Activated naive CD4-positive, alpha-beta T cell treated with anti-CD3 and anti-CD28 coated beads, Interleukin-2, amount 50 U/mL, for 16 hours (primary cell): ENCODE data around the gene SESN2.
"Not testable (repeated sequence)": the region's sequence is repeated elsewhere in the genome, so short reads cannot be mapped to it uniquely, and the experiment has no call there.

Experiments used
- DNase-seq: peaks from one replicate; pipeline ENCODE4 v3.0.0-alpha.2; 2020

The SESN2 gene

DNA sequence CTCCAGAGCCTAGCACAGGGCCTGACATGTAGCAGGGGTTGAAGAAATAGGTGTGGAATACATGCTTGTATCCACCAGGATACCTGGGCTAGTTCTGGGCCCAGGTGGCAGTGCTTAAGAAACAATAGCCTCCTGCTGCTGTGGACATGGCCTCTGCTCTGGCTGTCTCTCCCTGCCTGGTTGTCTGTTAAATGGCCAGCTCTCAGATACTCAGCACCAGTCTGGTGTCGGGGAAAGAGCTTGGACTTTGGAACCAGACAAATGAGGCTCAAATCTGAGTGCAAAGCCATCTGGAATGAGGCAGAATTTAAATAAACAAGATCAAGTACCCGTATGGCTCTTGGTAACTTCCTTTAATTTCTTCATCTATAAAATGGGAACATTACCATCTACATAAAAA, 31.5 kb downstream of the SESN2 start:
- no peak for DNase-seq

DNA sequence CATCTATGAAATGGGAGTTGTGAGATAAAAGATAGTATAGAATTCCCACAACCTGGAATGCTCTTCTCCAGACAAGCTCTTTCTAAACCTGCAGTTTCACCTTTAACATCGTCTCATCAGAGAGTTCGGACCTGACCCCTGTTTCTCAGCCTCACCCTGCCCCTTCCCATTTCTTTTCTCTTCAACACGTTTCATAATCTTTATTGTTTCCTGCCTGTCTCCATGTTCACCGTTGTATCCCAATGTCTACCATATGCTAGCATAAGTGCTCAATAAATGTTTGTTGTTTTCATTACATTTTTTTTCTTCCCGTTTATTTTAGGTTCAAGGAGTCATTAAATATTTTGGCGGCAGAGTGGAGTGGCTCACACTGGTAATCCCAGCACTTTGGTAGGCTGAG, 32.4 kb downstream of the SESN2 start:
- no peak for DNase-seq

DNA sequence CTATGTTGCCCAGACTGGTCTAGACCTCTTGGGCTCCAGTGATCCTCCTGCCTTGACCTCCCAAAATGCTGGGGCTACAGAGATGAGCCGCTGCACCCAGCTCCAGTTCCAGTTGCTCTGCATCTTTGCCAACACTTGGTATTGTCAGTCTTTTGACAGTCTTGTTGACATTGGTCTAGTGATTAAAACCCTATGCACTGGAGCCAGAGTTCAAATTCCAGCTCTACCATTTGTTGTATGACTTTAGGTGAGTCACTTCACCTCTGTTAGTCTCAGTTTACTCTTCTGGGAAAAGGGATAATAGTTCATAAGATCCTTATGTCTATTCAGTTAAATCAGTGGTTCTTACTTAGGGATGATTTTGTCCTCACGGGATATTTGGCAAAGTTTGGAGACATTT, 36.6 kb downstream of the SESN2 start:
- no peak for DNase-seq

DNA sequence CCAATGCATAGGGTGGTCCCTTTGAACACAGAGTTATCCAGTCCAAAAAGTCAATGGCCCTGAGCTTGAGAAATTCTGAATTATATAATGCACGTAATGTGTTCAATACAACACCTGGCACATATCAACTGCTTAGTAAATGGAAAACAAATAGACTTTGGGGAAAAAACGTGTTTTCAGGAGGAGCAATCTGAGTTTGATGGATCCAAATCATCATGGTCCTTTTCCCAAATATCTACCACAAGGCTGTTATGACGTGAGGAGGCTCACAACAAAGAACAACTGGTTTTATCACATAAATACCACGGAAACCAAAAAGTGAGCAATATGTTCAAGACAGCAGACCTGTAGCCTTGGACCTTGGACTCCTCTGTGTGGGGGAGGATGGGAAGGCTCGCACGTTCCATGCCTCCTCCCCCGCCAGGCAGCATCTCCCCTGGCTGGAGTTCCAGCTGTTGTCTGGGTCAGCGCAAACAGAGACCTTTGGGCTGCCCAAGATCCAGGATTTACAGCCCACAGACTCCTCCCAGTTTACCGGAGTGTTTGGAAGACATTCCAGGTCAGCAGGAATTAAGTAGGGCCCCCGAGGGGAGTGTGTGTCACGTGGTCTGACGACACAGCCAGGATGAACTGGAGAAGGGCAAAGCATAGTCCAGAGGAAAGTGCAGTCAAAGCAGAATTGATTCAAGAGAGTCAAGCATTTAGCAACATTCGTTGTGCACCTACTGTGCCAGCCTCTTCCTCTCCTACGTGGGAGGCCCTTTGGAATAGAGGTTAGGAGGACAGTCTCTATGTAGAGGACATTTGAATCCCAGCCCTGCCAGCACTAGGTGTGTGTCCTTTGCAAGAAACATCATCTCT, 37.3 kb downstream of the SESN2 start:
- no peak for DNase-seq

DNA sequence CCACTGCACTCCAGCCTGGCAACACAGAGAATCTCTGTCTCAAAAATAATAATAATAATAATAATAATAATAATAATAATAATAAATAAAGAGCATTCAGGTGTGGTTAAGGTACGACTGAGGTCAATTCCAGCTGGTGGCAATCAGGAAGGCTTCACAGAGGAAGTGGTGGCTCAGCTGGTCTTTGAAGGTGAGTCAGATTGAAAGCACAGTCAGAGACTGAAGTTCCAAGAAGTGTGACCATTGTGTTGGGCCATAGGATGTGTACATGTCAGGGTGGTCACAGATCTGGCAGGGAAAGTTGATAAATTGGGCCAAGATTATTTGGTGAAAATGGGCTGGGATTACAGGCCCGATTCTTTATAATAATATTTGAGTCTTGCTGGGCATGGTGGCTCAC, 38.5 kb downstream of the SESN2 start:
- DNase-seq, result no peak

DNA sequence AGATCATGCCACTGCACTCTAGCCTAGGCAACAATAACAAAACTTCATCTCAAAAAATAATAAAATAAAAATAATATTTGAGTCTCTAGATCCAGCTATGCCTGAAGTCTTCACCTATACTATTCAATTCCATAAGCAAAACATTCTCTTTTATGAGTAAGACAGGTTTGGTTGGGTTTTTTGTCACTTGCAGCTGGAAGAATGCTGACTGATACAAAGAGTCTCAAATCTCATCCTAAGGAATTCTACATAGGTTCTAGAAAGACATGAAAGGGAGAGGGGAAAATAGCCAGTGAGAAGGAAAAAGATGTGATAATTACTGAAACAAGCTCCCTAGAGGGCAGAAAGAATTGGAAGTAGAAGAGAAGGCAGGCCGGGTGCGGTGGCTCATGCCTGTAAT, 39.1 kb downstream of the SESN2 start:
- no peak for DNase-seq

DNA sequence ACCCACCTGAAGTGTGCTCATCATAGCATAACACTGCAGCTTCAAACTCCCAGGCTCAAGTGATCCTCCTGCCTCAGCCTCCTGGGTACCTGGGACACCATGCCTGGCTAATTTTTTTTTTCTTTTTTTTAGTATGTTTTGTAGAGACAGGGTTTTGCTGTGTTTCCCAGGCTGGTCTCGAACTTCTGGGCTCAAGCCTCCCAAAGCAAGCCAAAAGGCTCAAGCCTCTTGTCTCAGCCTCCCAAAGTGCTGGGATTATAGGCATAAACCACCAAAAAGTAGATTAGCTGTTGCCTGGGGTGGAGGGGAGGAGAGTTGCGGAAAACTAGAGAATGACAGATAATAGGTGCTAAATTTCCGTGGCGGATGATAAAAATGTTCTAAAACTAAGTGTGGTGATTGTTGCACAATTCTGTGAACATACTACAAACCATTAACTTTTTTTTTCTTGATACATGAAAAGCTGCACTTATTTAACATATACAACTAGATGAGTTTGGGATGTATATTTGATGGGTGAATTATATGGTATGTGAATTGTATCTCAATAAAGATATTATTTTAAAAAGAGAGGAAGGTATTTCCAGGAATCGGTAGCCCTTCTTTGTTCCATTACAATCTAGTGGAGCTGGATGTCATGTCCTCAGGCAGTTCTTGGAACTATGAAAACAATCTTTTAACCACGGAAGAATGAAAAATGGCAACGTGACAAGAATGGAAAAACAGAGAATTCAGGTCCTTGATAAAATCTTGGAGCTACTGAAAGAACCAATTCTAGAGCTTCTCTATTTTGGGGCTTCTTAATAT, 42.3 kb downstream of the SESN2 start:
- no peak for DNase-seq

DNA sequence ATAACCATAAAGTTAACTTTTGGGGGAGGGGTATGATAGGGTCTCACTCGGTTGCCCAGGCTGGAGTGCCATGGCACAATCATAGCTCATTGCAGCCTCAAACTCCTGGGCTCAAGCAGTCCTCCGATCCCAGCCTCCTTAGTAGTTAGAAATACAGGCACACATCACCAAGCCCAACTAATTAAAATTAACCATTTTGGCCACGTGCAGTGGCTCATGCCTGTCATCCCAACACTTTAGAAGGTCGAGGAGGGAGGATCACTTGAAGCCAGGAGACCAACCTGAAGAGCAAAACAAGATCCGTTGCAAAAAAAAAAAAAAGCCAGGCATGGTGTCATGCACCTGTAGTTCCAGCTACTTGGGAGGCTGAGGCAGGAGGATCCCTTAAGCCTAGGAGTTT, 42.9 kb downstream of the SESN2 start:
- DNase-seq, result no peak

DNA sequence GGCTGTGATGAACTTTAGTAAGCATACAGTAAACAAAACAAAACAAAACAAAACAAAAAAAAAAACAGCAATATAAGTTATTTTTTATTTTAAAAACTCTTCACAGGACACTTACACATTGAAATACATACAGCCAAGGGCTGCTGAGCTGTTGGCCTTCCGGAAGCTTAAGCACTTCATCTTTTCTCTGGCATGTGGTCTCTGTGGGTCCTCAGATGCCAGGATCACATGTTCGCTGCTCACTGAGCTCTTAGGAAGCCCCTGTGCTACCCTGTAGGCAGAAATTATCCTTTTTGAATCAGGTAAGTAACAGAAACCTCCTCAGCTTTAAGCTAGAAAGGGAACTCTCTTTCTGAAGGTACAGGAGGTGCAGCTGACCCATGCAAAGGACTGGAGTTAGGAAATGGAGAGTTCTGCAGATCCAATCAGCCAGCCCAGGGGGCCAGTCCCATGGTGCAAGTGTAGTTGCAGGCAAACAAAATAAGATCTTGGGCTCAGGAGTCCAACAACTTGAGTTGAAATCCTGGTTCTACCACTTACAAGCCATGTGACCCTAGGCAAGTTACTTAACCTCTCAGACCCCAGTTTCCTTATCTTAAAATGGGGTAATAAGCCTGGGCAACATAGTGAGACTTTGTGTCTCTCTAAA, 47.1 kb downstream of the SESN2 start:
- DNase-seq, result no peak

DNA sequence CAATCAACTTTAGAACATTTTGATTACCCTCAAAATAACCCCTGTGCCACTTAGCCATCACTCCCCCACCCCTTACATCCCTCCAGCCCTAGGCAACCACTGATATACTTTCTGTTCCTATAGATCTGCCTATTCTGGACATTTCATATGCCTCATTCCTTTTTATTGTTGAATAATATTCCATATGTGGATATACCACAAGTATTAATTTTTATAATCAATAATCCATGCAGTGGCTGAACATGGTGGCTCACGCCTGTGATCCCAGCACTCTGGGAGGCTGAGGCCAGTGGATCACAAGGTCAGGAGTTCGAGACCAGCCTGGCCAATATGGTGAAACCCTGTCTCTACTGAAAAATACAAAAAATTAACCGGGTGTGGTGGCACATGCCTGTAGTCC, 49.4 kb downstream of the SESN2 start:
- no peak for DNase-seq

DNA sequence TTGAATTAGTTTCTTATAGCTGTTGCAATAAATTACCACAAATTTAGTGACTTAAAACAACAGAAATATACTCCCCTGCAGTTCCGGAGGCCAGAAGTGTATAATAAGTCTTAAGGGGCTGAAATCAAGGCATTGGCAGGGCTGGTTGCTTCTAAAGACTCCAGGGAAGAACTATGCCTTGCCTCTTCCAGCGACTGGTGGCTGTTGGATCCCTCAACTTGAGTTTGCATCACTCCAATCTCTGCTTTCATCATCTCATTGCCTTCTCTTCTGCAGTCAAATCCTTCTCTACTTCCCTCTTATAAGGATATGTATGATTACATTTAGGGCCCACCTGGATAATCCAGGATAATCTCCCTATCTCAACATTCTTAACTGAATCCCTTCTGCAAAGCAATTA, 50.4 kb downstream of the SESN2 start:
- no peak for DNase-seq

DNA sequence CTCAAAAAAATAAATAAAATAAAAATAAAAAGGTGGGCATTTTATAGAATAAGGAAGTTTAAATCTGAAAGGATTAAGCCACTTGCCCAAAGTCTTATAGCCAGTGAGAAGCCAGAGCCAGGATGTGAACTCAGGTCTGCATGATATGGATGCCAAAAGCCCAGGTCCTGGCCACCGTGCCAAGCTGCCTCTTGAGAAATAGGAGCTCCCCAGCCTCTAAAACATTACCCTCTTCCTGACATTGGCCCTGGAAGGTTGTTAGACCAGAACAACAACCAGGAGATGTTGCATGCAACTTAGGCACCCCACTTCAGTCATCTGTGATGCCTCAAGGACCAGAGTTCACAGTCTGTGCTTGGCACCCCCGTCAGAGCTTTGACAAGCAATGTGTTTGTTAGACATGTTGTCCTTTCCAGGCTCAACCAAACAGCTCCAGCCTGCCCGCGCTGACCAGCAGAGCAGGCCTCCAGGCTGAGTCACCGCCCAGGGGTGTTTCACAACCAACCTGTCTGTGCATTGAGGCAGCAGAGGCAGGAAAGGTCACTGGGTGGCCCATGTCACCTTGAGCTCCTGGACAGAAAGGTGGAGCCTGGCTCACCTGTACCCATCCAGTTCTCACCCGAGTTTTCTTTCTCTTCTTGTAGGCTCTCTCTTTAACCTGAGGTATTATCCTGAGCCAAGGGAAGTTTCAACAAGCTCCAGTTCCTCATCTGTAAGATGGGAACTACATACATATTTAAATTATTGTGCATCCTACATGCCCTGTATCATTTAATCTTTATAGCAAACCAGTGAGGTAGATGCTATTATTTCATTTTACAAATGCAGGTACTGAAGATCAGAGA, 54.6 kb downstream of the SESN2 start:
- no peak for DNase-seq

DNA sequence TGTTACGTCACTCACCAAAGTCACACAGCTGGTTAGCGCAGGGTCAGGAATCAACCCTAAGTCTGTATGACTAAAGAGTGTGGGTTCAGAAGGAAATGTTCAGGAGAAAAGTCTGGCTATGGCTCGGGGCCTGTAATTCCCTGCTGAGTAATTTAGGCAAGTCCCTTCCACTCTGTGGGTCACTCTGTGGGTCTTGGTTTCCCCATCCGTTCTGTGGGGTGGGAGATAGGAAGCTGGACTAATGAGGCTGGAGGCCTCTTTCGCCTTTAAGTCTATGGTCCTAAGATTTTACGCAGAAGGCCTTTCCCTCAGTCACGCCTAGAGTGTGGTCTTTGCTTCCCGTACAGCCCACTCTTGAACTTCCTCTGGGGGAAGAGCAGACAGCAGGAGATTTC, 55.2 kb downstream of the SESN2 start:
- DNase-seq, result no peak

DNA sequence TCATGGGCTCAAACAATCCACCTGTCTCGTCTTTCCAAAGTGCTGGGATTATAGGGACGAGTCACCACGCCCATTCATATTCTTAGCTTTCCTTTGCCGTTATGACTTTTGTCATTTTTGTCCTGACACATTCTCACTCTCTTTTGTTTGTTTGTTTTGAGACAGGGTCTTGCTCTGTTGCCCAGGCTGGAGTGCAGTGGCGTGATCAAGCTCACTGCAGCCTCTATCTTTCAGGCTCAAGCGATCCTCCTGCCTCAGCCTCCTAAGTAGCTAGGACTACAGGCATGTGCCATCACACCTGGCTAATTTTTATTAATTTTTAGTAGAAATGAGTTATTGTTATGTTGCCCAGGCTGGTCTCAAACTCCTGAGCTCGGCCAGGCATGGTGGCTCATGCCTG, 57.7 kb downstream of the SESN2 start:
- no peak for DNase-seq

DNA sequence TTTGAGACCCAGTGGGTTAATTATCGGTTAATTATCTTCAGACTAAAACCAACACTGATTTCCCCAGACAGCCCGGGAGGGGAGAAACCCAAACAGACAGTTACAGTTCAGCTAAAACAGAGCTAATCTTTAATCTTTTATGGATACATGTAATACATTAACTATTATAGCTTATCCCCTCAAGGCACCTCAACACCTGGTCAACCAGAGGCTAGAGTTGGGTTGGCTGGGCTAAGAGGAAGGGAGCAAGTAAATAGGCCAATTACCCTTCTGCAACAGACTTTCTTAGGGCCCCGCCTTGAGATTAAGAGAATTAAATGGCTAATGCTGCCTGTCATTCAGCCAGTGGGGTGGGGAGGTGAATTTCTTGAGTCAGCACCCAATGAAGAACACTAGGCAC, 62.9 kb downstream of the SESN2 start:
- no peak for DNase-seq

DNA sequence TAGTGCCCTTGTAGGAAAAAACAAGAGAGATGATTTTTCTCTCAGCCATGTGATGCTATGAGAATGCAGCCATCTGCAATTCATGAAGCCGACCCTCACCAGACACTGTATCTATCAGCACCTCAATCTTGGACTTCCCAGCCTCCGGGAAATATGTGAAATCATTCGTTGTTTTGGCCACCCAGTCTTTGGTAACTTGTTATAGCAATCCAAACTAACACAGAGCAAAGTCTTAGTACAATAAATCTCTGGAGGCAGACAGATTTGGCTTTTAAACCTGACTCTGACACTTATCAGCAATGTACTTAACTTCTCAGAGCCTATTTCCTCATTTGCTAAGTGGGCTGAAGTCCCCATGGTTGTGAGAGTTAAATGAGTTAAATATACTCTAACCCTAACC, 64.4 kb downstream of the SESN2 start:
- DNase-seq, result no peak

DNA sequence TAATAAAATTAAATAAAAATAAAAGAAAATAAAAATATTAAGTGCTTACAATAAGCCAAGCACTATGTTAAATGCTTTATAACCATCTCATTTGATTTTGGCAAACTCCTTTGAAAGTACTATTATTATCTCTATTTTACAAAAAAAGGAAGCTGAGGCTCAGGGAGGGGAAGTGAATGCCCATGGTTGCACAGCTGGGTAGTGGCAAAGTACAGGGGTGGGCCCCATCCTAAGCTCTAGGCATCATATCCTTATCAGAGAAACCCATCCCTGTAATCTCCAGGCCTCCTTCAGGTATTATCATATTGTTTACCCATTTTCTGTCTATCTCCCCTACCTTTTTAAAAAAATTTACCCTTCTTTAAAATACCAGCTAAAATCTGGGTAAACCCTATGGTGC, 67.2 kb downstream of the SESN2 start:
- DNase-seq, result no peak

DNA sequence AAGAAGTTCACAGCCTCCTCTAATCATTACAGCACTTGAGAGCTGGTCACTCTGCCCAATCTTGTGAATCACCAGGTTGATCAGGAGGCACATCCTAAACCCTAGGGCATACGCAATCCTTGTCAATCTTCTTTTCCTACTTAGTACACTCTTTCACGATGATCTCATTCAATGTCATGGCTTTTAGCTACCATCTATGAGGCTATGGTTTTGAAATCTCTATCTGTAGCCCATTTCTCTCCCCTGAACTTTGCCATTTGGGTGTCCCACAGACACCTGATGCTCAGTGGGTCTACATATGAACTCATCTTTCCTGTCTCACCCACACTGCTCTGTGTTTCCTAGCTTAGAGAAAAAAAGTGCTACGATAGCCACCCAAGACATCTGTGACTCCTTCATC, 67.7 kb downstream of the SESN2 start:
- no peak for DNase-seq

DNA sequence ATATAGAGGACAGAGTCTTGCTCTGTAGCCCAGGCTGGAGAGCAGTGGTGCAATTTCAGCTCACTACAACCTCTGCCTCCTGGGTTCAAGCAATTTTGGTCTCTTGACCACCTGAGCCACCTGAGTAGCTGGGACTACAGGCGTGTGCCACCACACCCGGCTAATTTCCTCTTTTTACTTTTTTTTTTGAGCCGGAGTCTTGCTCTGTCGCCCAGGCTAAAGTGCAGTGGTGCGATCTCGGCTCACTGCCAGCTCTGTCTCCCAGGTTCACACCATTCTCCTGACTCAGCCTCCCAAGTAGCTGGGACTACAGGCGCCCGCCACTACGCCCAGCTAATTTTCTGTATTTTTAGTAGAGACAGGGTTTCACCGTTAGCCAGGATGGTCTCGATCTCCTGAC, 68.1 kb downstream of the SESN2 start:
- DNase-seq, result not testable (repeated sequence)

DNA sequence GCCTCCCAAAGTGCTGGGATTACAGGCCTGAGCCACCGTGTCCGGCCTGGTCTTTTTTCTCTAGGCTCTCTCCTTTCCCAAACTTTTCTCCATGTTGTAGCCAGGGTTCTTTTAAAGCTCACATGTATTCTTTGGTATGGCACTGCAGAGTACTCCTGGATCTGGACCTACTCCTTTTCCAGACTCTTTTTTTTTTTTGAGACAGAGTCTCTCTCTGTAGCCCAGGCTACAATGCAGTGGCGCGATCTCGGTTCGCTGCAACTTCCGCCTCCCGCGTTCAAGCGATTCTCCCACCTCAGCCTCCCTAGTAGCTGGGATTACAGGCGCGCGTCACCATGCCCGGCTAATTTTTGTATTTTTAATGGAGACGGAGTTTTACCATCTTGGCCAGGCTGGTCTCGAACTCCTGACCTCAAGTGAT, 68.9 kb downstream of the SESN2 start:
- no peak for DNase-seq

DNA sequence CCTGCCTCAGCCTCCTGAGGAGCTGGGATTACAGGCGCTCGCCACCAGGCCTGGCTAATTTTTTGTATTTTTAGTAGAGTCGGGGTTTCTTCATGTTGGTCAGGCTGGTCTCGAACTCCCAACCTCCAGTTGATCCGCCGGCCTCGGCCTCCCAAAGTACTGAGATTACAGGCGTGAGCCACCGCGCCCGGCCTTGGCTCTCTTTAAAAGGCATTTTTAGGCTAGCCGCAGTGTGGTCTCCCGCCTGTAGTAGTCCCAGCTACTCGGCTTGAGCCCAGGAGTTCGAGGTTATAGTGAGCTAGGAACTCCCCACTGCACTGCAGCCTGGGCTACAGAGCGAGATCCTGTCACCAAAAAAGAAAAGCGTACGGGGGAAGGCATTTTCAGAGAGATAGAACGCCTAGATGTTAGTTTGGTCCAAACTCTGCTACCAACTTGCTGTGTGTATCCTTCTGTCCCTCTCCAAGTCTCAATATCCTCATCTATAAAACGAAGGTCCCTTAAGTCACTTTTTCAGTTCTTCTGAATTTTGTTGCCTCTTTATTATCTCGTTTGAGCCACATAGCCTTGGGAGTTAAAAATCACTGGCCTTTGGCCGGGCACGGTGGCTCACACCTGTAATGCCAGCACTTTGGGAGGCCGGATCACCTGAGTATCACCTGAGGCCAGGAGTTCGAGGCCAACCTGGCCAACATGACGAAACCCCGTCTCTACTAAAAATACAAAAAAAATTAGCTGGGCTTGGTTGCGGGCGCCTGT, 70.3 kb downstream of the SESN2 start:
- peak; percentile 39 for DNase-seq
